Panc1 (cell line): Measurements from ENCODE around the gene AKAP13. TPM values are rescaled to one million over a fixed set of nuclear protein-coding genes. Genes with fewer than 3 reads are reported as not detected.

Experiments
- ATAC-seq: fragments of 200-7000 bp; cut with Tn5 transposase; 2 replicates; pipeline ENCODE4 v1.9.1; 2020; ENCODE audit warnings: mild to moderate bottlenecking, moderate library complexity
- BruUV-seq: library from RNA; stranded (reverse); fragments of 400-500 nt; replicated peaks from 2 replicates; lab custom pipeline; 2021; lab: Mats Ljungman, UMichigan
- CTCF ChIA-PET: fragments of 300-600 bp; sonication (Branson Sonifier 250); formaldehyde crosslinking; loops from one replicate; lab custom pipeline; 2022; ENCODE audit warnings: antibody characterized with exemption; lab: Charles Lee
- POLR2A ChIA-PET: fragments of 300-600 bp; sonication (Branson Sonifier 250); formaldehyde crosslinking; loops from one replicate; lab custom pipeline; 2022; ENCODE audit warnings: antibody characterized with exemption; lab: Charles Lee
- DNase-seq: peaks from one replicate; pipeline ENCODE4 v3.0.0-alpha.2; 2010; ENCODE audit warnings: low read depth, low spot score
- H3K27ac ChIP-seq: 2 replicates; pipeline ENCODE4 v1.5.1; 2011; ENCODE audit warnings: mild to moderate bottlenecking, low read length, inconsistent platforms
- H3K27me3 ChIP-seq: fragments of 200-500 bp; sonication (Bioruptor generic); 2 replicates; pipeline ENCODE4 v1.6.0; 2014; ENCODE audit warnings: low read length, inconsistent platforms; ENCODE audit not compliant: control insufficient read depth, insufficient read depth
- H3K36me3 ChIP-seq: fragments of 200-500 bp; sonication (Bioruptor generic); 2 replicates; pipeline ENCODE4 v1.5.1; 2014; ENCODE audit warnings: inconsistent platforms, mild to moderate bottlenecking, low read length, moderate library complexity; ENCODE audit not compliant: control insufficient read depth, insufficient read depth
- H3K4me1 ChIP-seq: 2 replicates; pipeline ENCODE4 v1.5.1; 2011; ENCODE audit warnings: inconsistent platforms, mild to moderate bottlenecking, low read length, moderate library complexity; ENCODE audit not compliant: control insufficient read depth, insufficient read depth
- H3K4me3 ChIP-seq, 2 experiments: 2 replicates each; pipeline ENCODE4 v1.5.1; 2011 to 2012; ENCODE audit warnings: low read depth in 2 of 2, low read length in 2 of 2, mild to moderate bottlenecking in 2 of 2, inconsistent platforms in 1 of 2, moderate library complexity in 1 of 2
- H3K9me3 ChIP-seq: fragments of 200-500 bp; sonication (Bioruptor generic); 2 replicates; pipeline ENCODE4 v1.5.1; 2014; ENCODE audit warnings: low read depth, mild to moderate bottlenecking, inconsistent platforms, low read length, moderate library complexity; ENCODE audit not compliant: control insufficient read depth, insufficient read depth
- CTCF ChIP-seq: fragments of 450-650 bp; IDR thresholded peaks from 2 replicates; pipeline ENCODE4 v1.5.1; 2017; ENCODE audit warnings: mild to moderate bottlenecking
- POLR2AphosphoS5 ChIP-seq: IDR thresholded peaks from 2 replicates; pipeline ENCODE4 v1.6.1; 2012; ENCODE audit warnings: mild to moderate bottlenecking, low read depth, low read length, moderate library complexity
- REST ChIP-seq, 2 experiments: IDR thresholded peaks; 2 replicates each; pipeline ENCODE4 v1.6.1; 2011 to 2012; ENCODE audit warnings: low read depth in 2 of 2, control low read depth in 1 of 2, low read length in 1 of 2, mild to moderate bottlenecking in 1 of 2, moderate library complexity in 1 of 2; ENCODE audit not compliant: insufficient read depth in 1 of 2
- SIN3A ChIP-seq: IDR thresholded peaks from 2 replicates; pipeline ENCODE4 v1.6.1; 2012; ENCODE audit warnings: low read depth, mild to moderate bottlenecking, low read length, moderate library complexity, borderline replicate concordance; ENCODE audit not compliant: insufficient read depth
- TCF7L2 ChIP-seq: IDR thresholded peaks from 2 replicates; pipeline ENCODE4 v1.6.1; 2011; ENCODE audit warnings: mild to moderate bottlenecking, low read depth, low read length, inconsistent platforms
- in situ Hi-C: cut with HindIII; loops from 2 replicates; pipeline ENCODE4 v1.10.0; 2016; ENCODE audit warnings: low sequenced_read_pairs, low pct_unique_long_range_greater_than_20kb
- intact Hi-C: fragments of 100-400 bp; cut with micrococcal nuclease; formaldehyde crosslinking; loops from one replicate; pipeline ENCODE4 v1.10.0; 2022; ENCODE audit not compliant: unreplicated experiment
- total RNA-seq: library from RNA; stranded (reverse); gene quantifications from one replicate; pipeline ENCODE4 v1.2.1, GENCODE V29; 2021; ENCODE audit not compliant: unreplicated experiment

AKAP13 gene
- total RNA-seq, 1 experiment from 2014 or later: 94.2 TPM

GRCh38 chr15:85525755-85526154 is 145.4 kb downstream of the AKAP13 start:
- ChIA-PET POLR2A (no interaction called here), CTCF (no interaction called here)
- no peaks in the 10 kb centered on the region for H3K36me3 ChIP-seq
- intact Hi-C loops (no loop called here), in situ Hi-C loops (no loop called here)
- no peaks in the 10 kb centered on the region for H3K9me3 ChIP-seq
- no peak overlapping the region for H3K27ac ChIP-seq
- H3K4me3 ChIP-seq: no peak overlapping the region
- DNase-seq (no peak), ATAC-seq (no peak)
- H3K27me3 ChIP-seq: no peaks in the 10 kb centered on the region
- H3K4me1 ChIP-seq: no peaks in the 10 kb centered on the region
- no peak for TF ChIP-seq CTCF
- TF ChIP-seq REST (IDR thresholded peaks at IDR 0.05; ENCODE audit: insufficient read depth in 1 of 2, low read depth in 2 of 2, low read length in 1 of 2): no peak
- no peak for TF ChIP-seq SIN3A
- TF ChIP-seq TCF7L2: no peak
- TF ChIP-seq POLR2AphosphoS5: no peak
- BruUV-seq: no TSS peak

- H3K4me1 ChIP-seq: no peaks in the 10 kb centered on the region
- intact Hi-C loops: no loop called here
- in situ Hi-C loops: no loop called here
- no peak overlapping the region for H3K4me3 ChIP-seq
- no TSS peak for BruUV-seq
- no peaks in the 10 kb centered on the region for H3K36me3 ChIP-seq
- H3K27me3 ChIP-seq: no peaks in the 10 kb centered on the region
- no peak for TF ChIP-seq CTCF
- no peak for TF ChIP-seq REST (IDR thresholded peaks at IDR 0.05; ENCODE audit: insufficient read depth in 1 of 2, low read depth in 2 of 2, low read length in 1 of 2)
- no peak for TF ChIP-seq POLR2AphosphoS5
- TF ChIP-seq TCF7L2: no peak
- no peak for TF ChIP-seq SIN3A
- ATAC-seq (no peak), DNase-seq (no peak)
- POLR2A ChIA-PET: no interaction called here
- CTCF ChIA-PET: no interaction called here
- no peaks in the 10 kb centered on the region for H3K9me3 ChIP-seq
- H3K27ac ChIP-seq: no peak overlapping the region
These were observed 147.5 kb downstream of the AKAP13 start for GRCh38 chr15:85527895-85528294.
